Activated naive CD4-positive, alpha-beta T cell (primary cell): Measurements from ENCODE around the gene GABRR1.

Source experiments
- DNase-seq, 4 experiments: peaks; one replicate each; lab custom pipeline; 2025; lab: John Stamatoyannopoulos, UW

The GABRR1 gene

GRCh38 chr6:89215391-89215790 is 1.8 kb downstream of the GABRR1 start:
- DNase-seq, result no peak

GRCh38 chr6:89214197-89214596 is 3.0 kb downstream of the GABRR1 start:
- DNase-seq, result no peak

DNA sequence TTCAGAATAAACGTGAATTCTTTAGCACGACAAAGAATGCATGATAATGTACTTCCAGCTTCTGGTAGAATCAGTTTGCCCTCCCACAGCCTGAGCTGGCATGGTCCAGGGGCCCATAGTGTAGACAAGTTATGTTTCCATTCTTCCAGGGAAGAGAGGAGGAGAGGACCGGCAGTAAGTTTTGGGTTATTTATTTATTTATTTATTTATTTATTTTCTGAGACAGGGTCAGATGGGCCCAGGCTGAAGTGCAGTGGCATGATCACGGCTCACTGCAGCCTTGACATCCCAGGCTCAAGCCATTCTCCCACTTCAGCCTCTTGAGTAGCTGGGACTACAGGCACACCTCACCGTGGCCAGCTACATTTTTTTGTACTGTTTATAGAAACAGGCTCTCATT is 4.7 kb downstream of the GABRR1 start:
- DNase-seq, result no peak

DNA sequence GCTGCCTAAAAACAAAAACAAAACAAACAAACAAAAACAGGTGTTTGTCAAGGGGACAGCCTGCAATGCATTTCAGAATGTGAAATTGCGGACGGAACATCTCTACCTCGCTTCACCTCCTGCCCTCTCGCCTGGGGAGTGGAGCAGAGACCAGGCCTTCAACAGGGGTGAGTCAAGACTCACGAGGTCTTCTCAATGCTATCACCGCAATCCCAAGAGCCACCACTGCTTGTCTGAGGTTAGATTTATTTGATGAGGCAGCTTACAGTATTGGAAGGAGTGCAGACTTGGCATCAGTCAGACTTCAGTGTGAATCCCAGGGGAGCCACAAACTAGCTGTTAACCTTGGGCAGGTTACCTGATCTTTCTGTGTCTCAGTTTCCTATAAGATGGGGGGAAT is 7.7 kb downstream of the GABRR1 start:
- no peak for DNase-seq

DNA sequence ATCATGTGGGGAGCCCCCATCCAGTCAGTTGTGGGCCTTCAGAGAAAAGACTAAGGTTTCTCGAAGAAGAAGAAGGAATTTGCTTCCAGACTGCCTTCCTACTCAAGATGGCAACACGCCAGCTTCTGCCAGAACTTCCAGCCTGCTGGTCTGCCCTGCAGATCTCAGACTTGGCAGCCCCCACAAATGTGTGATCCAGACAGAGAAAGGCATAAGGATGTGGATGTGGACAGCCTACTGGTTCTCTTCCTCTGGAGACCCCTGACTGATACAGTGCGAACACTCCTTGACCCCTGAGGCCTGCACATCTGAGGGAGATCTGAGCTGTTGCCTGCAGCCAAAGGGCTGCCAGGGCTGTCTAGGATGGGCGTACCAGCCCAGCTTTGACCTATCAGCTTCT is 8.6 kb downstream of the GABRR1 start:
- DNase-seq, result no peak

DNA sequence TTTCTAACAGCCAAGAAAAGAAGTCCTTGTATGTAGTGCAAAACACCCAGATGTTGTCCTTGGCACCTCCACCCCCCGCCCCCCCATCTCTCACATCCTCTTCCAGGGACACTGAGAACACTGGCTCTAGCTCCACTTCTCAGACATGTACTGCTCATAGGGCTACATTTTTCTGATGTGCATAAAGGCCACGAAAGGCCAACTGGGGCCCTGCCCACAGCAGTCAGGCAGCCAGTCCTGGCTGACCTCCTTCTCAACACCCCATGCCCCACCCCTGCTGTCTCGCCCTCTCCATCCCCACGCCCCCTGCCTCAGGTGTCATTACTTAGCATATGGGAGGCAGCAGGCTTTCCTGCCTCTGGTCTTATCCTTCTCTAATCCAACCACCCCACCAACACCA is 11.3 kb downstream of the GABRR1 start:
- DNase-seq, result no peak

DNA sequence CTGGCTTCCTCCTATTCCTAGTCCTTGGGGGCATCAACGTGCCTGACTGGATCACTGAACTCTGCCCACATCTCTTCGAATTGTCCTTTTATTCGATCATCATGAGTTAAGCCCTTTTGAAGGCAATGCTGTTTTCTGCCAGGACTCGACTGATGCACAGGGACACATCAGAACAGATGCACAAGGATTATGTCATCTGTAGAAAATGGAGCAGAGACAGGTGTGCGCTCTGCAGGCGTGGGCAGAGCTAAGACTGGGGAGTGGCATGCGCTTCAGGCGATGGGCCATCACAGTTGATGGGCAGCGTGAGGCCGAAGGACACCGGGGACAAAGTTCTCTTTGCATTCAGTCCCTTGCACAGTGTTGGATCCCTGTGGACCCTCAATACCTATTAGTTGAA is 13.1 kb downstream of the GABRR1 start:
- DNase-seq, result no peak

DNA sequence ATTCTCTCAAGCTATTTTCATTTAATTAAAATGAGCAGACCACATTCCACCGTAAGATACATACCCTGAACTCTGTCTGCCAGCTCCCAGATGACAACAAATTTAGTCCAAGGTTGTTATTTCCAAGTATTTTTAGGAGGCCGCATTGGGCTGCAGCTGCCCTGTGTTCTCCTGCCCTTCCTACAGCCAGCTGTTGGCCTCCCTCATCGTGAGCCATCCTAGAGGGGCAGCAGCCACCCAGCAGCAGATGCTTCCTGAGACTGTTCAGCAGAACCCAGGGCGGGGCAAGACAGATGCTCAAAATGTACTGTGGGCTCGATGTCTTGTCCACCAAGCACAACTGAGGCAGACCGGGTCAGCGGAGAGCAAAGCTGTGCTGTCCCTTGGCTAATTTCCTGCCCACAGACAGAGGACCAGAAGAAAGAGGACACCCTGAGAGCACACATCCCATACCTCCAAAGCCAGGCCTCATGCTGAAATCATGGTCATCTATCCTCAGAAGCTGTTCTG is 16.4 kb downstream of the GABRR1 start:
- no peak for DNase-seq

- DNase-seq, result no peak
Observed at GRCh38 chr6:89199579-89199978, 17.6 kb downstream of the GABRR1 start.

- no peak for DNase-seq
Observed at GRCh38 chr6:89198235-89198634, 18.9 kb downstream of the GABRR1 start.

- DNase-seq, result no peak
Observed at GRCh38 chr6:89197141-89197540, 20.0 kb downstream of the GABRR1 start.

- no peak for DNase-seq
Observed at GRCh38 chr6:89194559-89194958, 22.6 kb downstream of the GABRR1 start.

GRCh38 chr6:89190741-89191140 is 26.4 kb downstream of the GABRR1 start:
- no peak for DNase-seq

GRCh38 chr6:89187504-89187903 is 29.7 kb downstream of the GABRR1 start:
- DNase-seq, result no peak

DNA sequence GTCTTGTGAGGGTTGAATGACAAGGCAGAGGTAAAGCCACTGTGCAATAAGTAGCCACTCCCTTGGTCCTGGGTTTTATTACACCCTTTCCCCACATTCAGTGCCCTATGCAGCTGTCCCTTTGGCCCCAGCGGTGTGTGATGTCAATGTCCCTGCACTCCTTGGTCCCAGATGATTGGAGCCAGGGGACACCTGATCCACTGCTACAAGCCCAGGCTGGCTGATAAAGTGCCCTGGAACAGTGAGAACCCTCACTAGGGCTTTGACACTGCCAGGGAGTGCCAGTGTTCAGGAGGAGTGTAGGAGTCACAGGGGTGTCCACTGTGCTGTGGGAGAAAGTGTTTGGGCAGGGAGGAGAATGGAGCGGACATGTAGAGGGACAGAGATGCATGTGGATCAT is 30.4 kb downstream of the GABRR1 start:
- no peak for DNase-seq

DNA sequence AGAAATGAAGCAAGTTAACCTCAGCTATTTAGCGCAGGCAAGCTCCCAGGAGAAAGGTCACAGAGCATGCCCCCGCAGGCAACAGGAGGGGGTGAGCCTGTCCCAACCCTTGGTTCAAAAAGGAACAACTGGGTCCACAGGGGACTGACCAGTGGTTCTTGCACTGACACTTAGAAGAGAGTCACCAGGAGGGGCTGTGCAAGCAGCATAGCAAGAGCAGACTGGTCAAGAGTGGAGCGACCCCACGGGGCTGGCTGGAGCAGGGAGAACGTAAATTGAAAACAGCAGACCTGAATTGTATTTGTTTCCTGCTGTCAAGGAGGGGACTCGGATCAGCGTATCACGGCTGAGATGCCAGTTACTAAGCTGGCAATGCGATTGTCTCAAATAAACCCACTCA is 32.8 kb downstream of the GABRR1 start:
- no peak for DNase-seq

DNA sequence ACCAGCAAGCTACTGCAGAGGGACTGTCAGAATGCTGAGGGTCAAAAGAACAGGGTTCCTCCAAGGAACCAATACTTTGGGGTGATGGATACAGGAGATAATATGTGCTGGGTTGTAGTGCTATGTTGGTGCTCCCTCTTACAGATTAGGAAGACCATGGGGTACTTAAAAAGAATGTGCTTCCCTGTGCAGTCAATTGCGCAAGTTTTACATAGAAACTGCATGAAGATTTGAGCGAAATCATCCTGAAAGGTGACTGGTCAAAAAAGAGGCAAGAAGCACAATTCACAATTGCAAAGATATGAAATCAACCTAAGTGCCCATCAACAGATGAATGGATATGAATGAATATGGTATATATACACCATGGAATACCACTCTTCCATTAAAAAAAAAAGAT is 33.9 kb downstream of the GABRR1 start:
- DNase-seq, result no peak

DNA sequence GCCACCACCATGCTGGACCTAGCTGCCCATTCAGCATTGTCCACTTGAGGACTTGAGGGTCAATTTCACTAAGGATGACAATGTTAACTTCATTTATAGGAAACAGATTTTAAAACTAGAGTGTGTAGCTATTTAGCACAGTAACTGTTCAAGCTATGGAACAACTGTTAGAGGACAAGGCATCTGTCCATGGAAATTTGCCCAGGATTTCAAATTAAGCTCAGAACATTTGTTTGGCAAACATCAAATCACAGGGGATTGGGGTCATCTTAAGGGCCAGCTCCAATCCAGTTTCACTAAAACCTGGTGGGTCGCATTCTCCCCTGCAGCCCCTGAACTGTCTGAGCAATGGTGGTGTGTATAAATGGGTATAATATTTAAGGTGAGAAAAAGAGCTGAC is 36.2 kb downstream of the GABRR1 start:
- no peak for DNase-seq

DNA sequence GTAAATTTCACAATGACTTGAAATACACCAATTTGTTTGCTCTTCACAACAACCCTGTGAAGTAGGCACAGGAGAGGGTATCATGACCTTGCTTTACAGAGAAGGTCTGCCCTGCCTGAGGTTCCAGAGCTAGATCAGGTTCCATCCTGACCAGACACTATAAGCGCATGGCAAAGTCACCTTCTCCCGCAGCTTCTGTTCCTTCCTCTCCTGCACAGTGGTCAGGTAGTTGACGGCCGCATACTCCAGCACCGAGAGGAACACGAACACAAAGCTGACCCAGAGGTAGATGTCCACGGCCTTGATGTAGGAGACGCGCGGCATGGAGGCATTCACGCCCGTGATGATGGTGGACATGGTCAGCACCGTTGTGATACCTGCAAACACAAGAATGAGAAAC is 37.0 kb downstream of the GABRR1 start:
- no peak for DNase-seq

DNA sequence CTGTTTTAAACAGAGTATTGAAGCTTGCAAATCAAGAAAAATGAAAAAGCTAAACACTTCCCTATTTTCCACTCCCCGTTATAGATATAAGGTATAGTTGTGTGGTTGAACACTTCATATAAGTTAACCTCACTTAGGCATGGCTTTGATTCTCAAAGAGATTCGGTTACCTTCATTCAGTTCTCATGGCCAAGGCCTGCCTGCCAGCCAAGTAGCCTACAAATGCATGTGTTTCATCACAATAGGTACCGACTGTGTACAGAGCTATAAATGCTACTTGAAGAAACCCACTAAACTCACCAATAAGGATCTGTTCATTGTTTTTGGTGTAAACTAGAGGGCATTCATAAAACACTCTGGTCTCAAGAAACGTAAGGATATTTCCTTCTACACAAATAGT is 43.5 kb downstream of the GABRR1 start:
- no peak for DNase-seq

GRCh38 chr6:89172131-89172530 is 45.0 kb downstream of the GABRR1 start:
- no peak for DNase-seq

DNA sequence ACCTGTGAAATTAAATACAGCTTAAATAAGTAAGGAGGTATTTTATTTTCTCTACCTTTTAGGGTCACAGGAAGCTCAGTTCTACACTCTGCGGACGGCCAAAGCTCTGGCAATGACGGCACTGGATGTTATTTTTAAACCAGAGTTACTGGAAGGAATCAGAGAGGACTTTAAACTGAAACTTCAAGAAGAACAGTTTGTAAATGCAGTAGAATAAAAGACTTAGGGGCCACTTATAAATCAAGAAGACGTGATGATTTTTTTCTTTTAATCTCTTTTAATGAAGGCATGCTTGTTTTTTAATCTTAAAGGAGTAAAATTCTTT is 55.1 kb downstream of the GABRR1 start:
- DNase-seq, result no peak

GRCh38 chr6:89161326-89162046 is 55.7 kb downstream of the GABRR1 start:
- DNase-seq, result no peak

GRCh38 chr6:89160331-89161092 is 56.6 kb downstream of the GABRR1 start:
- DNase-seq, result no peak
